ENCODE data around the gene CNKSR1.

The CNKSR1 gene

GRCh38 chr1:26181586-26182382, 4.5 kb downstream of the CNKSR1 start:
- DNase-seq (ENCODE audit: insufficient read length, low spot score): no peak
- FAIRE-seq: no peak

- FAIRE-seq: no peak
- no peak for DNase-seq (ENCODE audit: insufficient read length, low spot score)
These were observed 5.0 kb downstream of the CNKSR1 start for GRCh38 chr1:26182383-26182696.

DNA sequence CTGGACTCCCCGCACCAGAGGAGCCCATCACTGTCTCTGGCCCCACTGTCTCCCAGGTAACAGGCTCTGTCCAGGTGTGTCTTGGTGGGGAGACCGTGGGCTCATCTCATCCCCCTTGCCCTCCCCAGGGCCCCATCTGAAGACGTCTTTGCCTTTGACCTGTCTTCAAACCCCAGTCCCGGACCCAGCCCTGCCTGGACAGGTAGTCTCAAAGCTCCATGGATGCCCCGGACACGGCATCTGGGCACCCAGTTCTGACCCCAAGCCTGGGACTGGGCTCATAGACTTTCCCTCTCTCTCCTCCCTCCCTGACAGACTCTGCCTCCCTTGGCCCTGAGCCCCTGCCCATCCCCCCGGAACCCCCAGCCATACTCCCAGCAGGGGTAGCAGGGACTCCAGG, 6.8 kb downstream of the CNKSR1 start:
- FAIRE-seq (no peak), DNase-seq (ENCODE audit: insufficient read length, low spot score) (no peak)

DNA sequence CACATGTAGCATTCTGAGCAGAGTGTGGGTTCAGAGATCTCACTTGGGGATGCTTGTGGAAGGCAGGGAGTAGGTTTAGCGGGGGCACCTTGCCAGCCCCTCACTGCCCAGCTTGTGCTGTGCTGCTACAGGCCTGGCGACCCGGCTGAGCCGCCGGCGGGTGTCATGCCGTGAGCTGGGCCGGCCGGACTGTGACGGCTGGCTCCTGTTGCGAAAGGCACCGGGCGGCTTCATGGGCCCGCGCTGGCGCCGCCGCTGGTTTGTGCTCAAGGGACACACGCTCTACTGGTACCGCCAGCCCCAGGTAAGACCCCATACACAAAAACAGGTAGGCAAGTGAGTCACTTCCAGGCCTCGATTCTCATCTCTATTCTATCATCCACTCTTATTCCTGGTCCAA, 7.6 kb downstream of the CNKSR1 start:
- DNase-seq (ENCODE audit: insufficient read length, low spot score) (no peak), FAIRE-seq (no peak)

- FAIRE-seq (no peak), DNase-seq (ENCODE audit: insufficient read length, low spot score) (no peak)
These were observed 10.6 kb downstream of the CNKSR1 start for GRCh38 chr1:26187882-26188281.

DNA sequence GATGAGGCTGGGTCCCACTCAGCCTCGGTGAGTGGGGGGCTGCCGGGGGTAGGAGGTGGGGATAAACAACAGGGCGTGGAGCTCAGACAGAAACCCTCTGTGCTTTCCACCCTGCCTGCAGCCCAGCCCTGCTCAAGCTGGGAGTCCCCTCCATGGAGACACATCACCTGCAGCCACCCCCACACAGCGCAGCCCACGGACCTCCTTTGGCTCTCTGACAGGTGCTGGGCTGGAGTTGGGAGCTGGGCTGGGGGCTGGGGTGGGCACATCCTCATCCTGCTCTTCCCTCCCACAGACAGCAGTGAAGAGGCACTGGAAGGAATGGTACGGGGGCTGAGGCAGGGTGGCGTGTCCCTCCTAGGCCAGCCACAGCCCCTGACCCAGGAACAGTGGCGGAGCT, 11.2 kb downstream of the CNKSR1 start:
- no peak for FAIRE-seq
- no peak for DNase-seq (ENCODE audit: insufficient read length, low spot score)

GRCh38 chr1:26189331-26189730, 12.0 kb downstream of the CNKSR1 start:
- FAIRE-seq (no peak), DNase-seq (ENCODE audit: insufficient read length, low spot score) (no peak)

DNA sequence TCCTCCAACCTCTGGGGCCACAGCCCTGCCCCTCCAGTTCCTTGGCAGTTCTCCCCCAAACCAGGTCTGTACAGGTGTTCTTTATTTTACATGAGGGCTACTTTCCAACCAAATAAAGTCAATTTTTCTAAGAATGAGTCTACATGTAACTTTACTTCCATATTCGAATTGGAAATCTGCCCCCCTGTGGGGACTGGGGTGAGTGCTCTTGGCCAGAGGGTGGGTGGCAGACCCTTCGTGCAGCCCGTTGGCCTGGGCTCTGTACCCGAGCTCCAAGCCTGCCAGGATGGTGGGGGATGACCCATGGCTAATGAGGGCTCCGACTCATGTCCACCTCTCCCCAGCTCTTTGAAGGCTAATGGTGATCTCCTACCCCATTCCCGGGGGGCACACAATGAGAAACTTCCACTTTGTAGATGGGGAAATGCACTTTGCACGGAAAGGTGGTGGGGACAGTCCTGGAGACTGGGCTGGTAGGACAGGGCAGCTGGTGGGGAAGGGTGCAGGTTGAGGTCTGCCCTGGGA, 12.5 kb downstream of the CNKSR1 start:
- FAIRE-seq (no peak), DNase-seq (ENCODE audit: insufficient read length, low spot score) (no peak)

GRCh38 chr1:26190373-26190987, 13.2 kb downstream of the CNKSR1 start, which contains the start of gene CATSPER4:
Gene CATSPER4, plus strand, starts transcription at chr1:26190602. Its CDS starts 26 bp downstream, at chr1:26190628.
- peak; percentile 53 for DNase-seq (ENCODE audit: insufficient read length, low spot score)
- no peak for FAIRE-seq

DNA sequence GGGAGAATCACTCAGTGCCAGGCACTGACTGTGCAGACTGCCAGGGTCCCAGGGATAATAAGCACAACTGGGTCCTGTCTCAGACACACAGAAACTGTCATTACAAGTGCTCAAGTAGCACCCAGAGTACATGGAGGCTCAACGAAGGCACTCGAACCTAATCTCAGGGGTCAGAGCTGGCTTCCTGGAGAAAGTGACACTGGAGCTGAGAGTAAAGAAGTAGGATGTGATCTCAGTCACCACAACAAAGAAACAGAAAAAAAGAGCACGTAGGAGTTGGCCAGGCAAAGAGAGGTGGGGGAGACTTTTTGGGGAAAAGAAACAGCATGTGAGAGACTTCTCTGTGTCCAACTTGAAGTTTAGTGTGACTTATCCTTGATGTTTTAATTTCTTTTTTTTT, 14.4 kb downstream of the CNKSR1 start:
- no peak for FAIRE-seq
- no peak for DNase-seq (ENCODE audit: insufficient read length, low spot score)

- no peak for FAIRE-seq
- no peak for DNase-seq (ENCODE audit: insufficient read length, low spot score)
These were observed 18.5 kb downstream of the CNKSR1 start for GRCh38 chr1:26195805-26196204.

DNA sequence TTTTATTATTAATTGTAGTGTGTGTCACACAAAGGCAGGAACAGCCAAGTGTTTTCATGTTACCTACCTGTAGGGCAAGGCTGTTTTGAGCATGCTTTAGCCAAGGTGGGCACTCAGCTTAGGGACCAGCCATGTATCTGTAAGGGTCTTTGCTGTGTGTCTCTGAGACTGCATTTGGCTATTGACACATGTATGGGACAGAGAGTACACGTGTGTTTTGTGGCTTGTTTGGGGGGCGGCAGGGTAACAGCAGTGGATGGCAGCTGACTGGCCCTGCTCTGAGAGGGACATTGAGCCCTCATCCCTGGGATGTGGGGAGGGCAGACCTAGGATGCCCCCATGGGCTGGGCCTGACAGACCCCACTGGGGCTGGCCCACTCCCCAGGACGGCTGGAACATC, 20.0 kb downstream of the CNKSR1 start:
- no peak for FAIRE-seq
- DNase-seq (ENCODE audit: insufficient read length, low spot score): no peak

DNA sequence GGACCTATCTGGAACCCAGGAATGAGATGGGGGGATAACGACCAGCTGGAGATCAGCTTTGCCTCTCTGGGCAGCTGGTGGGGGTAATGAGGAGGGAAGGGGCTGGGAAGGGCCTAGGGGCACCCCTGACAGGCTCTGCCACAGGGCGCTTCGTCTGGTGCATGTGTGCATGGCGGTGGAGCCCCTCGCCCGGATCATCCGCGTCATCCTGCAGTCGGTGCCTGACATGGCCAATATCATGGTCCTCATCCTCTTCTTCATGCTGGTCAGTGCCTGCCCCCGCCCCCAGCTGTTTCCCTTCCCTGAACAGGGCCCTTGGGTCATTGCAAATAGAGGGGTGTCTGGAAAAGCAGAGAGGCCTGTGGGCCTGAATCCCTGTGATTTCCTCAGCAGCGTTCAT, 20.5 kb downstream of the CNKSR1 start:
- FAIRE-seq (no peak), DNase-seq (ENCODE audit: insufficient read length, low spot score) (no peak)

DNA sequence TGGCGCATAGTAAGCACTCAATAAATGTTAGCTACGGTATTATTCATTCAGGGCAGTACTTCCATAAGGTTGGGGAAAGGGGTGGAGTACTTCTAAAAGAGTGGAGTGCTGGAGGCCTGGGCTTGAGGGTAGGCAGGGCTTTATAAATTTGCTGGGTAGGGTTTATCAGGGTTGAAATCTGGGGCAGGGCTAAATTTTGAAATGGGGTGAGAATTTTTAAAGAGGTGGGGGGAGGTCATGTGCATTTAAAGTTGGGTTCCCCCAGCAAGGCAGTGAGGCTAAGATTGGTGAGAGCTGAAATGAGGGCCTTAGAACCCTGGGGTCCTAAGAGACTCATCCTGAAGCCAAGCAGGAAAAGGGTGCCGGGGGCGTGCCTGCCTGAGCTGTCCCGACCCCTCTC, 23.1 kb downstream of the CNKSR1 start:
- no peak for DNase-seq (ENCODE audit: insufficient read length, low spot score)
- FAIRE-seq: no peak

DNA sequence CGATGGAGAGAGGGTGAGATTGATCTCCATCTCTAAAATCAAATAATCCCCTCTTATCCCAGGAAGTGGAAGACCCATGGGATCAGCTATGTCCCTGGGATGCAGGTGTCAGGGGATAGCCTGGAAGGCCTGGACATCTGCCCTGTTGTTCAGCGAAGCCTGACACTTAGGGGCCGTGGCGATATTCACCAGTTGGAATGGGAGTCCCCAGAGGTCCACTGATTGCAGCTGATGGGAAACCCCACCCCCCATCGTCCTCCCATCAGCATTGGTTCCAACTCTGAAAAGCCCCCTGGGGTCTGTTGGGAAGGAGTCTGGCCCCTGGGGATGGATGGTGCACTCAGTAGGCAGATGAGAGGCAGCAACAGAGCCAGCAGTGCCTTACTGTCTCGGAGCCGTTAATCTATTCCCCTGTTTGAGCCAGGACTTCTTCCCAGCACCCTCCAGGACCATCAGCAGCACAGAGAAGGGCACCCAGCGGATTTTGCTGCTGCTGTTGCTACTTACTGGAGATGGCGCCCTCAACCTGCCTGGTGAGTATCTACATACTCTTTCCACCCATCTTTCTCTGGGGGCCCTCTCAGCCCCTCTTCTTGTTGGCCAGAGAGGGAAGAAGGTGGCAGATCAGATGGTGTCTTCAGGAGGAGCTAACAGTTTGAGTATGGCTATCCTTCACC, 26.5 kb downstream of the CNKSR1 start:
- FAIRE-seq: no peak
- no peak for DNase-seq (ENCODE audit: insufficient read length, low spot score)

- DNase-seq (ENCODE audit: insufficient read length, low spot score): no peak
- FAIRE-seq: no peak
These were observed 33.0 kb downstream of the CNKSR1 start for GRCh38 chr1:26210147-26210870.

DNA sequence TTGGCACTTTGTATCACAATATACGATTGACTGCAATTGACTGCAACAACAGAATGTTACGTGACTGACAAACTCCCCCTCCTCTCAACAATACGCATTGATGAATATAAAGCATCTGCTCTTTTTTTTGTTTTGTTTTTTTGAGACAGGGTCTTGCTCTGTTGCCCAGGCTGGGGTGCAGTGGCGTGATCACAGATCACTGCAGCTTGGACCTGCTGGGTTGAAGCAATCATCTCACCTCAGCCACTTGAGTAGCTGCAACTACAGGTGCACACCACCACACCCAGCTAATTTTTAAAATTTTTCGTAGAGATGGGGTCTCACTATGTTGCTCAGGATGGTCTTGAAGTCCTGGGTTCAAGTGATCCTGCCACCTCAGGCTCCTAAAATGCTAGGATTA, 35.4 kb downstream of the CNKSR1 start:
- FAIRE-seq (no peak), DNase-seq (ENCODE audit: insufficient read length, low spot score) (no peak)

GRCh38 chr1:26213335-26213905, 36.1 kb downstream of the CNKSR1 start:
- no peak for FAIRE-seq
- no peak for DNase-seq (ENCODE audit: insufficient read length, low spot score)

- DNase-seq (ENCODE audit: insufficient read length, low spot score) (no peak), FAIRE-seq (no peak)
These were observed 38.0 kb downstream of the CNKSR1 start for GRCh38 chr1:26215246-26215645.

DNA sequence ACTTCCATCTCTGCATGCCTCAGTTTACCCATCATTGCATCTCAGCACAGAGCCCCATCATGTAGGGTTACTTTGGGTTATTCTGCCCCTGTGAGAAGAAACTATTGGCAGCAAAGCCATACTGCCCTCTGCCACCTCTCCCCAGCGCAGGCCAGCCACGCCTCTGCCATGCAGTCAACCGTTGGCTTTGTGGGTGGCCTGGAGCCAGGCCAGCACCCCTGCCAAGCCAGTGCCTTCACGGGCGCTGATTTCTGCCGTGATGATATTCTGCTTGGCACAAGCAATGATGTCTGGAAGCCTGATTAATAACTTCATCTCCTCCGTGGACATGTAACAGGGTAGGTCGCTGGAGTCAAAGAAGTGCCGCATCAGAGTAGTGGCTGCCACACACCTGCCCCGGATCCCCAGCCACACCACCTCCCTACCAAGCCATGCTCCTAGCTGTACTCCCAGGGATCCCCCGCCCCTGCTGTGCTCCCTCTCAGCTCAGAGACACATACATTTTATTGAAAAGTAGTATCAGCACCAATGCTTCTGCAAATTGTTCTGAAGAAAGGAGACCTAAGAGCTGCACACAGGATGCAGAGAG, 41.7 kb downstream of the CNKSR1 start:
- FAIRE-seq: no peak
- no peak for DNase-seq (ENCODE audit: insufficient read length, low spot score)
